Neuronal stem cell (in vitro differentiated cells): ENCODE results near the gene CCDC167.

ENCODE experiments used
- DNase-seq: peaks from one replicate; pipeline ENCODE4 v3.0.0-alpha.2; 2013; ENCODE audit warnings: low spot score
- H2AFZ ChIP-seq: one replicate; pipeline ENCODE4 v1.6.1; 2013; ENCODE audit warnings: mild to moderate bottlenecking, low read length, inconsistent platforms
- H2AK5ac ChIP-seq: 2 replicates; pipeline ENCODE4 v1.6.1; 2013; ENCODE audit warnings: low read depth, mild to moderate bottlenecking, inconsistent platforms, low read length, moderate library complexity, mixed read lengths
- H2BK120ac ChIP-seq: 2 replicates; pipeline ENCODE4 v1.6.1; 2013; ENCODE audit warnings: low read depth, mild to moderate bottlenecking, inconsistent platforms, low read length, moderate library complexity, mixed read lengths
- H2BK12ac ChIP-seq: one replicate; pipeline ENCODE4 v1.6.1; 2013; ENCODE audit warnings: low read length, inconsistent platforms
- H2BK15ac ChIP-seq: 2 replicates; pipeline ENCODE4 v1.6.1; 2013; ENCODE audit warnings: mild to moderate bottlenecking, low read length, inconsistent platforms, mixed read lengths
- H2BK5ac ChIP-seq: one replicate; pipeline ENCODE4 v1.6.1; 2013; ENCODE audit warnings: inconsistent platforms, mild to moderate bottlenecking, low read length, moderate library complexity
- H3K14ac ChIP-seq: one replicate; pipeline ENCODE4 v1.6.1; 2013; ENCODE audit warnings: low read length, inconsistent platforms
- H3K18ac ChIP-seq: 2 replicates; pipeline ENCODE4 v1.6.1; 2013; ENCODE audit warnings: low read length, inconsistent platforms
- H3K23ac ChIP-seq: 2 replicates; pipeline ENCODE4 v1.6.1; 2013; ENCODE audit warnings: low read depth, mild to moderate bottlenecking, mixed read lengths, low read length, inconsistent platforms; ENCODE audit not compliant: poor library complexity
- H3K27ac ChIP-seq: replicated peaks from 3 replicates; pipeline ENCODE4 v1.5.1; 2013; ENCODE audit warnings: low read length, inconsistent platforms
- H3K27me3 ChIP-seq, 3 experiments: 2 replicates each; pipeline ENCODE4 v1.6.1; 2013; ENCODE audit warnings: low read length in 3 of 3, mild to moderate bottlenecking in 2 of 3, inconsistent platforms in 1 of 3, low read depth in 1 of 3, mixed read lengths in 1 of 3, moderate library complexity in 1 of 3; ENCODE audit not compliant: control insufficient read depth in 3 of 3, insufficient read depth in 3 of 3
- H3K36me3 ChIP-seq, 2 donors: replicated peaks in 1 of 2; 2 replicates each; pipeline ENCODE4 v1.6.1; 2013; ENCODE audit warnings: low read length in 2 of 2; ENCODE audit not compliant: control insufficient read depth in 2 of 2, insufficient read depth in 2 of 2
- H3K4ac ChIP-seq: 2 replicates; pipeline ENCODE4 v1.6.1; 2013; ENCODE audit warnings: inconsistent platforms, mild to moderate bottlenecking, low read length, moderate library complexity
- H3K4me1 ChIP-seq, 2 donors: 1 replicate in 1 of 2; 2 replicates in 1 of 2; pipeline ENCODE4 v1.6.1; 2013; ENCODE audit warnings: low read length in 2 of 2, low read depth in 1 of 2; ENCODE audit not compliant: control insufficient read depth in 2 of 2, insufficient read depth in 1 of 2
- H3K4me2 ChIP-seq: one replicate; pipeline ENCODE4 v1.6.1; 2013; ENCODE audit warnings: mild to moderate bottlenecking, low read length, inconsistent platforms; ENCODE audit not compliant: insufficient read depth, poor library complexity, severe bottlenecking
- H3K4me3 ChIP-seq, 2 donors: 2 replicates each; pipeline ENCODE4 v1.5.1; 2013; ENCODE audit warnings: low read length in 2 of 2, mild to moderate bottlenecking in 2 of 2, inconsistent platforms in 1 of 2, moderate library complexity in 1 of 2
- H3K79me1 ChIP-seq: one replicate; pipeline ENCODE4 v1.6.1; 2013; ENCODE audit warnings: low read depth, mild to moderate bottlenecking, inconsistent platforms, low read length, moderate library complexity
- H3K9ac ChIP-seq: one replicate; pipeline ENCODE4 v1.6.1; 2013; ENCODE audit warnings: mild to moderate bottlenecking, low read depth, low read length, inconsistent platforms; ENCODE audit not compliant: poor library complexity
- H3K9me3 ChIP-seq, 2 donors: replicated peaks in 1 of 2; 2 replicates each; pipeline versions ENCODE3 to v1.6.1; 2013; ENCODE audit warnings: low read length in 2 of 2, mild to moderate bottlenecking in 2 of 2, inconsistent platforms in 1 of 2, low read depth in 1 of 2, mixed read lengths in 1 of 2, moderate library complexity in 1 of 2; ENCODE audit not compliant: control insufficient read depth in 2 of 2, insufficient read depth in 1 of 2
- H4K8ac ChIP-seq: one replicate; pipeline ENCODE4 v1.6.1; 2013; ENCODE audit warnings: low read depth, mild to moderate bottlenecking, inconsistent platforms, low read length, moderate library complexity
- H4K91ac ChIP-seq: one replicate; pipeline ENCODE4 v1.6.1; 2013; ENCODE audit warnings: low read length, low read depth, mild to moderate bottlenecking, inconsistent platforms; ENCODE audit not compliant: poor library complexity
- WGBS, 2 donors: extraction: QIAGEN DNeasy Blood & Tissue Kit; methylation state at CpG; one replicate each; pipeline ENCODE4 v1.1.7; 2013; ENCODE audit warnings: missing lambda C conversion rate in 2 of 2, mixed read lengths in 1 of 2; ENCODE audit not compliant: insufficient read length in 2 of 2, insufficient replicate concordance in 1 of 2; ENCODE audit errors: extremely low coverage in 2 of 2; 5-methylcytosine and 5-hydroxymethylcytosine counted together

Gene CCDC167

DNA sequence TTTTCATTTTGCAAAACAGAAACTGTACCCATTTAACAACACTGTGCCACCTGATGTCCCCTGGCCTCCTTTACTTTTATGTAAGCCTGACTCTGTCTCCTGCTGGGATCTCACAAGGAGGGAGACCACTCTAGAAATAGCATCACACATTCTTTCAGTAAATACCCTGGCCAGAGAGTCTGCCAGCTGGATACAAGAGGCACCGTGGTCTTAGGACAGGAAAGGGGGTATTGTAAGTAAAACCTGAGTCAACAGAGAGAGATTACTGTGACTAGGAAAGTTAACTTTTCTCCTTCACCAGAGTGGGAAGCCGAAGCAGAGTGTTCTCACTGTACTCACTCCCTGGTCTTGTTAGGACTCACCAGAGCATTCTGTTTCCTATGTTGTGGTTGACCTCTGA lies 38.9 kb downstream of the CCDC167 start:
- H2BK15ac ChIP-seq = no peak overlapping the region
- WGBS, 2 donors = no CpG with 5 or more reads among the region's 2 CpGs
- DNase-seq = no peak
- no peak overlapping the region for H3K14ac ChIP-seq
- H2AK5ac ChIP-seq = no peak overlapping the region
- H3K27ac ChIP-seq = no peak overlapping the region
- H3K18ac ChIP-seq = no peak overlapping the region
- H3K4me2 ChIP-seq = no peak overlapping the region
- peaks cover 16 to 81% of the 10 kb centered on the region in 2 donors for H3K36me3 ChIP-seq
- H3K4me3 ChIP-seq = no peak overlapping the region
- no peak overlapping the region for H3K23ac ChIP-seq
- H3K4ac ChIP-seq = no peak overlapping the region
- H3K9ac ChIP-seq = no peak overlapping the region
- H4K8ac ChIP-seq = no peak overlapping the region
- no peak overlapping the region for H2BK12ac ChIP-seq
- no peak overlapping the region for H4K91ac ChIP-seq
- no peaks in the 10 kb centered on the region for H3K9me3 ChIP-seq
- H2BK120ac ChIP-seq = no peak overlapping the region
- H3K79me1 ChIP-seq = peaks cover 2% of the 10 kb centered on the region
- H2AFZ ChIP-seq = no peak overlapping the region
- H3K27me3 ChIP-seq = no peaks in the 10 kb centered on the region
- peaks cover 2 to 10% of the 10 kb centered on the region in 2 donors for H3K4me1 ChIP-seq
- no peak overlapping the region for H2BK5ac ChIP-seq

DNA sequence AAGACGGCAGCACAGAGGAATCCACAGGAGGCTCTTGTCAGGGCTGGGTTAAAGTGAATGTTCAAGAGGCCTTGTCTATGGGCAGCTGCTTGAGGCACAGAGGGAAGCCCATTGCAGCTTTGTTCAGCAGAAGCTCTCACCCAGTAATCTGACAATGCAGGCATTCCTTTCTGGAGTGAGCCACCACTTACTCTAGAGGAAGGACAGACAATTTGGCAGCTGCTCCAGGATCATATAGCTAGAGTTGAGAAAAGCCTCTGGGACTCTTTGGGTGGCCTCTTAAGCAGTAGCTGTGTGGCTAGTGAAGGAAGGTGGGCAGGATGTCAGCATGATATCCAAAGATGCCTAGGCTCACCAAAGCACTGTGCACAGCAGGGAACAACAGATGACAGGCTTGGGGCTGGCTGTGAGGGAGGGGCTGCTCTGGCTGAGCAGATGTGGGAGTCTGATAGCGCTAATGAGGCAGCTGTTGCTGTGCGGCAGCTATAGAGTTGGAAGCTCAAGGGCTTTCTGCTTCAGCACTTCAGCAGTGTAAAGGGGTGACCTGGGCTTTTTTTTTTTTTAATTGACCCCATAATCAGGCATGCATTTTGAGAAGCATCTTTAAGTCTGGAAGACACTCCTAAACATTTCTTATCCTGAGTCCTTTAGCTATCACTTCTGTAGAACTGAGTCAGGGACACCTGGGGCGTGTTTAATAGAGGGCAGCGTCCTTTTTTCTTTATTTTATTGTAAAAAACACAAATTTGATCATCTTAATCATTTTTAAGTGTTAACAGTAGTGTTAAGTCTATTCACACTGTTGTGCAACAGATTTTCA lies 39.5 kb downstream of the CCDC167 start:
- Histone ChIP-seq H3K27me3 (no peaks in the 10 kb centered on the region), H3K36me3 (peaks cover 16 to 81% of the 10 kb centered on the region in 2 donors), H3K14ac (no peak overlapping the region), H3K4me3 (no peak overlapping the region), H3K79me1 (no peaks in the 10 kb centered on the region), H3K23ac (no peak overlapping the region), H3K9ac (no peak overlapping the region), H2AFZ (no peak overlapping the region), H4K8ac (no peak overlapping the region), H2BK120ac (no peak overlapping the region), H3K9me3 (no peaks in the 10 kb centered on the region), H2BK12ac (no peak overlapping the region), H2BK15ac (no peak overlapping the region), H3K4me2 (peak overlapping the region; percentile 41), H4K91ac (no peak overlapping the region), H3K18ac (peak overlapping the region; percentile 58), H3K4ac (no peak overlapping the region), H2AK5ac (no peak overlapping the region), H2BK5ac (no peak overlapping the region), H3K4me1 (peaks cover 2 to 10% of the 10 kb centered on the region in 2 donors), H3K27ac (no peak overlapping the region)
- WGBS, 2 donors = no CpG with 5 or more reads among the region's 5 CpGs
- peak; percentile 53 for DNase-seq

DNA sequence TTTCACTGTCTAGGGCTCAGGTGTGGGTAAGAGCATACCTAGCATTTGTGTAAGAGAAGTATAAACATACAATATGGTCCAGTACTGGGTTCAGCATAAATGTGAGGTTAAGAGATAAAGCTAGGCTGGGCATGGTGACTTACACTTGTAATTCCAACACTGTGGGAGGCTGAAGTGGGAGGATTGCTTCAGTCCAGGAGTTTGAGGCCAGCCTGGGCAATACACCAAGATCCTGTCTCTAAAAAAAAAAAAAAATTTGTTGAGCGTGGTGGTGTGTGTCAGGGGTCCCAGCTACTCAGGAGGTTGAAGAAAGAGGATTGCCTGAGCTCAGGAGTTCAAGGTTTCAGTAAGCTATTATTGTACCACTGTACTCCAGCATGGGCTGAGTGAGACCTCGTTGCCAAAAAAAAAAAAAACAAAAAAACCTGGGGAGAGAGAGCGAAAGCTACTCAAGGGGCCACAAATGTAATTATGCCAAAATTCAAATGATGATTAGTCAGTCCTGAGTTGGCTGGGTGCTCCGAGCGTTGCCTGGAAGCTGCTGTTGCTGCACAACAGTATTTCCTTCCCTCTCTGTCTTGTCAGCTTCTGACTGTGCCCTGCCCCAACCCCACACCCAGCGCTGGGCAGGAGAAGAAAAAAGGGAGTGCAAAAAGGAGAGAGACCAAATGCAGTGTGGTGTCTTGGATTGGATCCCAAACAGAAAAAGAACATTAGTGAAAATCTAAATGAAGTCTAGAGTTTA lies 42.7 kb downstream of the CCDC167 start:
- H3K9me3 ChIP-seq = no peaks in the 10 kb centered on the region
- no peak overlapping the region for H2AK5ac ChIP-seq
- H3K4me2 ChIP-seq = no peak overlapping the region
- peaks cover 11 to 85% of the 10 kb centered on the region in 2 donors for H3K36me3 ChIP-seq
- no peak overlapping the region for H2AFZ ChIP-seq
- H4K8ac ChIP-seq = no peak overlapping the region
- no peaks in the 10 kb centered on the region for H3K27me3 ChIP-seq
- H3K4me3 ChIP-seq = no peak overlapping the region
- H3K18ac ChIP-seq = no peak overlapping the region
- H2BK5ac ChIP-seq = no peak overlapping the region
- H3K9ac ChIP-seq = no peak overlapping the region
- H3K23ac ChIP-seq = no peak overlapping the region
- H4K91ac ChIP-seq = no peak overlapping the region
- no peak overlapping the region for H3K14ac ChIP-seq
- no peak overlapping the region for H3K27ac ChIP-seq
- H3K79me1 ChIP-seq = no peaks in the 10 kb centered on the region
- WGBS, 2 donors = no CpG with 5 or more reads among the region's 6 CpGs
- no peak overlapping the region for H2BK120ac ChIP-seq
- no peak overlapping the region for H3K4ac ChIP-seq
- H2BK12ac ChIP-seq = no peak overlapping the region
- H2BK15ac ChIP-seq = no peak overlapping the region
- H3K4me1 ChIP-seq = peaks cover 2 to 10% of the 10 kb centered on the region in 2 donors
- no peak for DNase-seq

DNA sequence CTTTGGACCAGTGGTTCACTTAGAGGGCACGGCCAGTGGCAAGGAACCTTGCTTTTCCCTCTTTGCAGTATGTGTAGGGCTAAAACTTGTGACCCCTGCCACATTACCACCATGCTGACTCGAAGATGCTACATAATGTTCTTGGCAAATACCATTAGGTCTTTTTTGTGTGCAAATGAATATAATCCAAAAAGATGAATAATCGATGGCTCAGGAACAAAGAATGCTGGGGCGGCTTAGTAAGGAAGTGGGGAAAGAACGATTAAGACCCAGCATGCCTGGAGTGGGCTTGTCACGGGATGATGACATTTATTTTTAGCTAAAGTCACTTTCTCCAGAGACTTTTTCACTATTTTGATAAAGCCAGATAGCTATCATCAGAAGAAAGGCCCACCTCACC lies 43.6 kb downstream of the CCDC167 start:
- H3K23ac ChIP-seq = no peak overlapping the region
- no peak overlapping the region for H2BK120ac ChIP-seq
- H3K14ac ChIP-seq = no peak overlapping the region
- H3K4me3 ChIP-seq = no peak overlapping the region
- WGBS, 2 donors = no CpG with 5 or more reads among the region's 6 CpGs
- H3K4me1 ChIP-seq = peaks cover 2 to 10% of the 10 kb centered on the region in 2 donors
- H2AFZ ChIP-seq = no peak overlapping the region
- no peak overlapping the region for H3K4ac ChIP-seq
- no peak overlapping the region for H2AK5ac ChIP-seq
- H3K79me1 ChIP-seq = no peaks in the 10 kb centered on the region
- H3K4me2 ChIP-seq = no peak overlapping the region
- H2BK12ac ChIP-seq = no peak overlapping the region
- H3K27me3 ChIP-seq = no peaks in the 10 kb centered on the region
- no peak overlapping the region for H4K91ac ChIP-seq
- no peak overlapping the region for H2BK15ac ChIP-seq
- H3K36me3 ChIP-seq = peaks cover 16 to 85% of the 10 kb centered on the region in 2 donors
- H3K9ac ChIP-seq = no peak overlapping the region
- no peak overlapping the region for H2BK5ac ChIP-seq
- DNase-seq = no peak
- no peak overlapping the region for H3K27ac ChIP-seq
- no peak overlapping the region for H4K8ac ChIP-seq
- H3K18ac ChIP-seq = no peak overlapping the region
- no peaks in the 10 kb centered on the region for H3K9me3 ChIP-seq
